ENCODE data around the gene TMEM270.
A peak's percentile ranks its signal among the peaks of the same experiment; 100 is the strongest.

TMEM270 gene

DNA sequence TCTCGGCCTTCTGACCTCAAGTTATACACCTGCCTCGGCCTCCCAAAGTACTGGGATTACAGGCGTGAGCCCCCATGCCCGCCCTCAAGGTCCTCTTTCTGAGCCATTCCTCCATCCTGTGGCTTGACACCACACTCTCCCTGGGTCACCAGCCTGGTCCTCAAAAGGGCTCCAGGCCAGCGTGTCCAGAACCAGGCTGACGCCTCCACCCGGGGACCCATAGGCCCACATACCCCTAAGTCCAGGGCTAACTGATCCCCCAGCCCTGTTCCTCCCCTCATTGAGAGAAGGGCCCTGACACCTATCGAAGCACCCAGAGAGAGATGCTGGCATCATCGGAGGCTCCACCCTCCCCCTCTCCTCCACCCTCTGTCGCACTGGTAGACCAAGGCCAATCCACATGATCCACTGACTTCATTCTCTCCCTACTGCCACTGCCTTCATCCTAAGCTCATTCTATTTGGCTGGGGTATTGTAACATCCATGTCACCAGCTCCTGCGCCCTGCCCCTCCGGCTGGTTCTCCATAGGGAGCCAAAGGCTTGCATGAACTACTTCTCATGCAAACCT is 46.7 kb downstream of the TMEM270 start:
- ATAC-seq (ENCODE audit: low read depth) (no peak), DNase-seq (ENCODE audit: low spot score in 2 of 2) (no peak)
- Mint-ChIP-seq H3K4me1 (peaks cover 9% of the 10 kb centered on the region), H3K4me3 (no peak overlapping the region), H3K36me3 (no peaks in the 10 kb centered on the region), H3K9me3 (no peaks in the 10 kb centered on the region), H3K27me3 (peaks cover 10% of the 10 kb centered on the region), H3K27ac (no peak overlapping the region)

DNA sequence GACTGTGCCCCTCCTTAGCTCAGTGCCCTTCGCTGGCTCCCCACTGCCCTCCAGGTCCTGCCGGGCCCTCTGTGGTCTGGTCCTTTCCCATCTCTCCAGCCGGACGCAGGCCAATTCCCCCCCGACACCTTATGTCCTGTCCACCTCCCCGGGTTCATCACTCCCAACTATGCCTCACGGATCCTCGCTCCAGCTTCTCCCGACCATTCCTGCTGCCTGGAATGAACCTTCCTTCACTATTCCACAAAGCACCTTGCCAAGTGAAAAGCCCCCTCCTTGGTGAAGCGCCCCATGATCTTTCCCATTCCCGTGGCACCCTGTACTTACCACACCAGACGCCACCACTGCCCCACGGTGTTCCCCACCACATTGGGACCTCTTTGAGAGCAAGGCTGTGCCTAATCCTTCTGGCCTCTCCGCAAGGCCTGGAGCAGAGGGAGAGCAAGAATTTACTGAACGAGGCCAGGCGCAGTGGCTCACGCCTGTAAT is 47.2 kb downstream of the TMEM270 start:
- DNase-seq (ENCODE audit: low spot score in 2 of 2) (no peak), ATAC-seq (ENCODE audit: low read depth) (no peak)
- Mint-ChIP-seq H3K27ac (no peak overlapping the region), H3K4me1 (peaks cover 9% of the 10 kb centered on the region), H3K27me3 (peaks cover 10% of the 10 kb centered on the region), H3K36me3 (no peaks in the 10 kb centered on the region), H3K4me3 (no peak overlapping the region), H3K9me3 (no peaks in the 10 kb centered on the region)

DNA sequence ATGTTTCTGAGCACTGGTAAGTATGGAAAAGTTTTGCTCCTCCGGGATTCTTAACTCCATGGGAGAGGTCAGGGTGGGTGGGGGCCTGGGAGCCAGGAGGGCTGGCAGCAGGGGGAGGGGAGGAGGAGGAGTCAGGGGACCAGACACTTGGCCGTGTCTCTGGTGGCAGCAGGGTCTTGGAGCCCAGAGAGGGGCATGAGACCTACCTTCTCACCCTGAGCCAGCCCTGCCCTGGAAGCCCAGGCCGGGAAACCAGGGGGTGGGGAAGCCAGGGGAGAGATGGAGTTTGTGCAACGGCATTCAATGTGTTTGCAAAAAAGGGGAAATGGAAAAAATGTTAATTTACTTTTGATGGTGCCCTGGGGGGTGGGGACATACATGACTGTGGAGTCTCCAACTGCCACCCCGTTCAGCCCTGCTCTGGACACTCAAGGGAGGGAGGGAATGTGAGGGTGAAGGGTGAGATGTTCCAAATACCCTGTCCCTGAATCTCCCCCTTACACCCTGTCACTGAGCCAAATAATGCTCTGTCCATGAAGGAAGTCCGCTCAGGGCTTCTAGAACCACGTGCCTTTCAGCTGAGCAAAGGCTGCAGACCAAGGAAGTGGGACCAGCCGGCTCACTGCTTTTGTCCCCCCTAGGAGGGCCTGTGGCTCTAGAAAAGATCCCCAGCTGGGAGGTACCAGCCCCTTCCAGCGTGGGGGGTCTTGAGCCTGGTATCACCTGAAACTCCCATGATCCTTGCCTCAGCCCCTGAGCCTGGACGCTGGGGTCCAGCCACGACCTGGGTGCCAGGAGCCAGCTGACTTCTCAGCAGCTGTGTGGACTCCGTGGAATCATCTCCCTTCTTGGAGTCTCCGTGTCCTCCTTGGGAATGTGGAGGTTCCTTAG is 48.3 kb downstream of the TMEM270 start:
- no peaks in the 10 kb centered on the region for H3K36me3 Mint-ChIP-seq
- H3K4me1 Mint-ChIP-seq = peaks cover 9% of the 10 kb centered on the region
- no peaks in the 10 kb centered on the region for H3K9me3 Mint-ChIP-seq
- ATAC-seq (ENCODE audit: low read depth) = peak; percentile 41
- peaks cover 8% of the 10 kb centered on the region for H3K27me3 Mint-ChIP-seq
- no peak for DNase-seq (ENCODE audit: low spot score in 2 of 2)
- peak overlapping the region; percentile 58 for H3K4me3 Mint-ChIP-seq
- no peak overlapping the region for H3K27ac Mint-ChIP-seq

DNA sequence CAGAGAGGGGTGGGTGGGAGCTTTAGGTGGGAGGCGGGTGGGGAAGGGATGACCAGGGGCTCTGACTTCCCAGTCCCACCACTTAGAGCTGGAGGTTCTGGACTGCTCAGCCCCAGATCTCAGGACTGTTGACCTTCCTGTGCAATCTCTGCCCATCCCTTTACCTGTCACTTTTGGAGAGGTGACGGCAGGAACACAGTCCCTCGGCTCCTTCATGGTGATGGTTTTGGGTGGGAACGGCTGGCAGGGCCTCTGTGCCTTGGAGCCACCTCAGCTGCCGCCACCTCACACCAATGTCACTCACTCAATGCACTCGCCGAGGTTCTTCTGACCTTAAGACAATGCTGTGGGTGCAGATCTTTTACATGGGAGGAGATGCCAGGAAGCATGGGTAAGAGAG is 49.0 kb downstream of the TMEM270 start:
- Mint-ChIP-seq H3K36me3 (no peaks in the 10 kb centered on the region), H3K9me3 (no peaks in the 10 kb centered on the region), H3K4me1 (peaks cover 9% of the 10 kb centered on the region), H3K27me3 (peaks cover 8% of the 10 kb centered on the region), H3K4me3 (no peak overlapping the region), H3K27ac (no peak overlapping the region)
- ATAC-seq (ENCODE audit: low read depth) = no peak
- DNase-seq (ENCODE audit: low spot score in 2 of 2) = no peak

DNA sequence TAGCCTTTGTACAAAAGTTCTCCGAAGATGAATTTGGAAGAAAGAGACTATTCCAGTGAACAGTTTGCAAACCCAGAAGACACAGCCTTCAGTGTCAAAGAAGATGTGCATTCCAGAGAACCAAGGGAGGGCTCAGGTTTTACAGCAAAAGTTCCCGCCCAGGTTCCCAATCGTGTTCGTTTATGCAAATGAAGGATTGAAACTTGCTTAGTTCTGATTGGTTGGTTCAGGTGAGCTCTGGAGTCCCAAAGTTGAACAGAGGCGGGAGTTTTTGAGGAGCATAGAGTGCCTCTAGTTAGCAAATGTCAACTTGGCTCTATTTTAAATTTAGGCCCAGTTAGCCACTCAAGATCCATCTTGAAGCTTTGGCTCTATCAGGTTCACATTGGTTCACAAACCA is 51.3 kb downstream of the TMEM270 start:
- H3K27ac Mint-ChIP-seq = no peak overlapping the region
- H3K9me3 Mint-ChIP-seq = peaks cover 2% of the 10 kb centered on the region
- peaks cover 9% of the 10 kb centered on the region for H3K4me1 Mint-ChIP-seq
- no peak overlapping the region for H3K4me3 Mint-ChIP-seq
- no peak for ATAC-seq (ENCODE audit: low read depth)
- H3K27me3 Mint-ChIP-seq = peaks cover 9% of the 10 kb centered on the region
- no peak for DNase-seq (ENCODE audit: low spot score in 2 of 2)
- H3K36me3 Mint-ChIP-seq = peaks cover 2% of the 10 kb centered on the region
